Heart left ventricle (tissue), 13 donors: ENCODE measurements around the gene ZNF213.

Experiments
- POLR2A ChIP-seq, 2 donors: fragments of 450-650 bp; IDR thresholded peaks; one replicate each; pipeline ENCODE4 v1.6.1; 2017; ENCODE audit warnings: antibody characterized with exemption in 2 of 2, mild to moderate bottlenecking in 2 of 2, moderate library complexity in 2 of 2
- TF ChIP-seq, protein P1 (sequence below), 12 donors: fragments of 200-600 bp; sonication (generic) in 4 of 12; IDR thresholded peaks; one replicate each; pipeline versions ENCODE4 v1.5.0 to v1.8.0; 2018 to 2022; ENCODE audit warnings: antibody characterized with exemption in 12 of 12, mild to moderate bottlenecking in 5 of 12
- donor health status: ischemic (EF 13 %, LVEDD 7.1; RV severe dilation, severe dysfunction).
- donor health status: DM: no; HTN: yes; CAD: no.
- donor health status: DM: no; HTN: no; CAD: no.
- donor health status: ischemic (EF 25% LVEDD 6.9; RV normal size, moderate dysfunction).
- donor health status: ischemic (EF 25% LVEDD 5.7; RV mildly dilated, moderate dysfunction).
- donor health status: ischemic (EF 35%, LVEDD 5.7; RV mildly dilated, moderate dysfunction).
- donor health status: nonischemic (EF 11% LVEDD 7.7; RV severe dilation, severe dysfunction).
- donor health status: DM: yes; HTN: yes; CAD: no.
- donor health status: PGD.
- donor health status: ischemic (EF 29% LVEDD 5.4; RV normal size, mild dysfunction).
- donor health status: nonischemic (EF 23%, LVEDD 6.1; RV moderate dilation, normal function).

DNA sequence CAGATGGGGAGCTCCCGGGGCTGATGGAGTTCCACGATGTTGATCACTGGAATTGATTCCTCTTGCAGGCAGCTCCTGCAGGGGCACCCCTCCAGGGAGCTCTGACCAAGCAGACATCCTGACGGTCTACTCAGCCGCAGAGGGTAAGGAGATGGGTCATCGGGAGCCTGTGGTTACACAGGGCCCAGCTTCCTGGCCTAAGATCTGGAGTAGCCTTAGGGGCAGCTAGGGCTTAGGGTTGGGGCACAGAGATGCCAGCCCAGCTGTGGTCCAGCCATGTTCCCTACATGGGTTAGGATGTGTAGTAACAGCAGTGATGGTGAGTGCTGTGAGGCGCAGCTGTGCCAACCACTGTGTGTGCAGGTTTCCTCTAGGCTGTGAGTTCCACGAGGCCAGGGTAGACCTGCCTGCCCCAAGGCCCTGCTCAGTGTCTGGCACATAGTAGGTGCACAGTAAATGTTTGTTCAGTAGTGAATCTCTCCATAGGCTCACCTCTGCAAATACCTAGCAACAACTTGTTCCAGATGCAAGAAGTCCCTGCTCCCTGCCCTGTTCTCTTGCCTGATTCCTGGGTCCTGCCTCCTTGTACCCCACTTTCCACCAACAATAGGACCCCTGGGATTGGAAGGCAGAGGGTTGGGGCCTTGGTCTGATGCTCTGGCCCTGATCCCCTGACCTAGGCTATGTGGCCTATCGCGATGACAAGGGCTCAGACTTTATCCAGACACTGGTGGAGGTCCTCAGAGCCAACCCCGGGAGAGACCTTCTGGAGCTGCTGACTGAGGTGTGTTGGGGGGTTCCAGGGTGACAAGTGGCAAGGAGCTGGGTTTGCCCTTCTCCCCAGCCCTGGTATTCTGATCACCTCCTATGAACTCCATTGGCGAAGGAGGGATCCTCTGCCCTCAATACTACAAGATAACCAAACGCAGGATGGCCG lies 13.7 kb downstream of the ZNF213 start:
- TF ChIP-seq POLR2A (IDR thresholded peaks at IDR 0.05), result no peak
- TF ChIP-seq, protein P1, sequence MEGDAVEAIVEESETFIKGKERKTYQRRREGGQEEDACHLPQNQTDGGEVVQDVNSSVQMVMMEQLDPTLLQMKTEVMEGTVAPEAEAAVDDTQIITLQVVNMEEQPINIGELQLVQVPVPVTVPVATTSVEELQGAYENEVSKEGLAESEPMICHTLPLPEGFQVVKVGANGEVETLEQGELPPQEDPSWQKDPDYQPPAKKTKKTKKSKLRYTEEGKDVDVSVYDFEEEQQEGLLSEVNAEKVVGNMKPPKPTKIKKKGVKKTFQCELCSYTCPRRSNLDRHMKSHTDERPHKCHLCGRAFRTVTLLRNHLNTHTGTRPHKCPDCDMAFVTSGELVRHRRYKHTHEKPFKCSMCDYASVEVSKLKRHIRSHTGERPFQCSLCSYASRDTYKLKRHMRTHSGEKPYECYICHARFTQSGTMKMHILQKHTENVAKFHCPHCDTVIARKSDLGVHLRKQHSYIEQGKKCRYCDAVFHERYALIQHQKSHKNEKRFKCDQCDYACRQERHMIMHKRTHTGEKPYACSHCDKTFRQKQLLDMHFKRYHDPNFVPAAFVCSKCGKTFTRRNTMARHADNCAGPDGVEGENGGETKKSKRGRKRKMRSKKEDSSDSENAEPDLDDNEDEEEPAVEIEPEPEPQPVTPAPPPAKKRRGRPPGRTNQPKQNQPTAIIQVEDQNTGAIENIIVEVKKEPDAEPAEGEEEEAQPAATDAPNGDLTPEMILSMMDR (IDR thresholded peaks at IDR 0.05), result no peak
